K562 (cell line): ENCODE data around the gene TMPRSS11A. TPM values are rescaled to one million over a fixed set of nuclear protein-coding genes. Genes with fewer than 3 reads are reported as not detected.

ENCODE experiments used
- ATAC-seq: fragments of 200-7000 bp; cut with Tn5 transposase; 3 replicates; pipeline ENCODE4 v1.9.1; 2020; ENCODE audit warnings: moderate library complexity
- BruUV-seq: library from RNA; stranded (reverse); fragments of 400-500 nt; replicated peaks from 2 replicates; lab custom pipeline; 2021; lab: Mats Ljungman, UMichigan
- CTCF ChIA-PET: fragments of 300-600 bp; formaldehyde crosslinking; extraction: SDS; loops from one replicate; lab custom pipeline; 2021; ENCODE audit warnings: low intra/inter-chr PET ratio; lab: Yijun Ruan, JAX
- POLR2A ChIA-PET: fragments of 300-600, 350-650 bp; sonication (Branson Sonifier 250); formaldehyde crosslinking; extraction: SDS; loops from one replicate; lab custom pipeline; 2021; ENCODE audit warnings: antibody characterized with exemption, inconsistent platforms; lab: Yijun Ruan, JAX
- DNase-seq, 4 experiments: peaks; one replicate each; pipeline versions ENCODE4 v3.0.0 to v3.0.0-alpha.2; 2011 to 2018; ENCODE audit warnings: low spot score in 3 of 4, mixed read lengths in 3 of 4; ENCODE audit errors: extremely low read depth in 1 of 4
- FAIRE-seq: peaks from 2 replicates; lab custom pipeline; 2011; peaks lifted over from hg19 to GRCh38; lab: Jason Lieb, UNC
- H2AFZ ChIP-seq: 2 replicates; pipeline ENCODE4 v1.6.0; 2011; ENCODE audit warnings: low read depth, low read length, control low read depth, inconsistent platforms
- H3K27ac ChIP-seq: fragments of 200-600 bp; 3 replicates; pipeline ENCODE4 v1.8.0; 2011; ENCODE audit warnings: low read depth, mild to moderate bottlenecking, control low read depth, inconsistent platforms, low read length, moderate library complexity, mixed read lengths; ENCODE audit errors: extremely low read depth
- H3K27me3 ChIP-seq, 2 experiments: fragments of 300-600 bp in 1 of 2; 2 replicates in 1 of 2; 3 replicates in 1 of 2; pipeline versions ENCODE4 v1.6.0 to v1.8.0; 2011; ENCODE audit warnings: inconsistent platforms in 2 of 2, low read length in 2 of 2, mild to moderate bottlenecking in 1 of 2, mixed read lengths in 1 of 2, moderate library complexity in 1 of 2; ENCODE audit not compliant: control insufficient read depth in 2 of 2, insufficient read depth in 2 of 2
- H3K36me3 ChIP-seq: fragments of 300-600 bp; 3 replicates; pipeline ENCODE4 v1.8.0; 2011; ENCODE audit warnings: mild to moderate bottlenecking, low read length, inconsistent platforms; ENCODE audit not compliant: control insufficient read depth, insufficient read depth
- H3K4me1 ChIP-seq, 2 experiments: fragments of 200-600 bp in 1 of 2; replicated peaks in 1 of 2; 2 replicates in 1 of 2; 3 replicates in 1 of 2; pipeline versions ENCODE4 v1.5.1 to v1.8.0; 2011; ENCODE audit warnings: inconsistent platforms in 2 of 2, low read length in 2 of 2, mild to moderate bottlenecking in 1 of 2, mixed read lengths in 1 of 2, moderate library complexity in 1 of 2; ENCODE audit not compliant: control insufficient read depth in 2 of 2, insufficient read depth in 2 of 2
- H3K4me2 ChIP-seq: 2 replicates; pipeline ENCODE4 v1.6.1; 2011; ENCODE audit warnings: low read length, control low read depth, inconsistent platforms, mixed read lengths; ENCODE audit not compliant: insufficient read depth
- H3K4me3 ChIP-seq: fragments of 200-600 bp; sonication (generic), shearing (Covaris generic); 2 replicates; pipeline ENCODE4 v1.5.1; 2016; ENCODE audit warnings: control low read depth, inconsistent platforms
- H3K79me2 ChIP-seq: fragments of 200-600 bp; 3 replicates; pipeline ENCODE4 v1.8.0; 2011; ENCODE audit warnings: low read length, inconsistent platforms; ENCODE audit not compliant: control insufficient read depth, insufficient read depth
- H3K9ac ChIP-seq, 2 experiments: 2 replicates each; pipeline versions ENCODE4 v1.6.0 to v1.6.1; 2011; ENCODE audit warnings: low read depth in 2 of 2, low read length in 2 of 2, control low read depth in 1 of 2, inconsistent platforms in 1 of 2, mild to moderate bottlenecking in 1 of 2, mixed read lengths in 1 of 2; ENCODE audit not compliant: insufficient read depth in 1 of 2
- H3K9me1 ChIP-seq: one replicate; pipeline ENCODE4 v1.6.0; 2011; ENCODE audit warnings: inconsistent platforms, mild to moderate bottlenecking, low read length, moderate library complexity; ENCODE audit not compliant: control insufficient read depth, insufficient read depth
- H3K9me3 ChIP-seq: replicated peaks from 2 replicates; pipeline ENCODE4 v1.5.1; 2011; ENCODE audit warnings: low read depth, low read length, inconsistent platforms; ENCODE audit not compliant: control insufficient read depth, insufficient read depth
- H4K20me1 ChIP-seq: replicated peaks from 2 replicates; pipeline ENCODE4 v1.6.1; 2011; ENCODE audit warnings: low read length, inconsistent platforms, mixed read lengths; ENCODE audit not compliant: control insufficient read depth, insufficient read depth
- NCOA1 ChIP-seq: fragments of 450-650 bp; IDR thresholded peaks from 2 replicates; pipeline ENCODE4 v1.6.1; 2016; ENCODE audit warnings: low read depth
- RAD21 ChIP-seq, 2 experiments: fragments of 250-450 bp in 1 of 2; fragments of 450-650 bp in 1 of 2; sonication (Bioruptor Pico) in 1 of 2; formaldehyde crosslinking in 1 of 2; IDR thresholded peaks in 1 of 2; conservative IDR thresholded peaks in 1 of 2; 2 replicates each; pipeline versions ENCODE4 v1.4.0 to v1.8.0; 2020 to 2022; ENCODE audit warnings: mild to moderate bottlenecking in 2 of 2, moderate library complexity in 1 of 2
- WGBS: fragments of 100-300 bp; shearing (Covaris generic); methylation state at CpG from one replicate; pipeline ENCODE4 v1.1.6; 2016; ENCODE audit warnings: low coverage, mixed read lengths; ENCODE audit not compliant: insufficient coverage; ENCODE audit errors: missing lambda C conversion rate; 5-methylcytosine and 5-hydroxymethylcytosine counted together
- in situ Hi-C: fragments of 300-500 bp; cut with MboI; formaldehyde crosslinking; loops from 4 replicates; pipeline ENCODE4 v1.15.0; 2018; ENCODE audit warnings: inconsistent platforms, mixed read lengths
- intact Hi-C: fragments of 100-400 bp; cut with micrococcal nuclease; formaldehyde crosslinking; loops from 2 replicates; pipeline ENCODE4 v1.14.2; 2022
- polyA plus RNA-seq, 8 experiments: library from polyadenylated mRNA; depleted of rRNA in 4 of 8; stranded (reverse) in 5 of 8; unstranded in 3 of 8; fragments of >200 nt; fragmentation: Nextera tagmentation in 2 of 8; fragmentation: Illumina TruSeq in 1 of 8; extraction: Ambion mirVana in 2 of 8; extraction: Trizol in 1 of 8; gene quantifications; 2 replicates each; pipeline versions ENCODE4 v1.2.1 to v1.2.3, GENCODE V29; 2011 to 2014; ENCODE audit warnings: inconsistent platforms in 1 of 8, missing spikeins in 1 of 8
- total RNA-seq, 7 experiments: library from RNA; depleted of rRNA in 6 of 7; stranded (reverse); fragments of >200 nt in 6 of 7; fragmentation: Illumina TruSeq in 2 of 7; extraction: Trizol in 2 of 7; gene quantifications; 2 replicates each; pipeline versions ENCODE4 v1.2.1 to v1.2.3, GENCODE V29; 2011 to 2021; ENCODE audit warnings: low replicate concordance in 1 of 7
- TF ChIP-seq, protein P1 (sequence below), 2 experiments: IDR thresholded peaks; 2 replicates each; pipeline ENCODE4 v1.6.1; 2012; ENCODE audit warnings: improper control_type of control experiment in 2 of 2, low read depth in 2 of 2, low read length in 2 of 2, borderline replicate concordance in 1 of 2

The TMPRSS11A gene
- total and polyA plus RNA-seq, 9 of the 15 experiments (the other 6 are each of a cell fraction or from before 2014, with no cell fraction given), result not detected

DNA sequence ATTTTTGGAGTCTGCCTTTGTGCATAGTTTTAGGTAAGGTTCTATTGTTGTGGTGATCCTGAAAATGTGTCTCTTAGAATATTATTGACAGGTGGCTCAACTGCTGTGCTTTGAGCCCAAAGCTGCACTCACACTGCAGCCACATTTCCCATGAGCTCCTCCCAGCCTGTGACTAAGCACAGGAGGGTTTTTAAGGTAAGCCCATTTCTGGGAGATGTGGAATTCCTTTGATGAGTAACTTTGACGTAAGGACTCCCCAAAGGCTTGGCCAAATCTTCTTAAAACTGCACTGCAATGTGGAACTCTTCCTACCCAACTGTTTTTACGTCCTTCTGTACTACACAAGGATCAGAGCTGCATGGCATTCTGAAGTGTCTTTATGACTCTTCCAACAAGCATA lies 20.0 kb upstream of the TMPRSS11A start:
- no peak overlapping the region for H3K4me3 ChIP-seq
- H3K9me3 ChIP-seq, result no peaks in the 10 kb centered on the region
- BruUV-seq, result no TSS peak
- H3K27ac ChIP-seq, result no peak overlapping the region
- DNase-seq (no peak), FAIRE-seq (no peak), ATAC-seq (no peak)
- H4K20me1 ChIP-seq, result no peaks in the 10 kb centered on the region
- H2AFZ ChIP-seq, result no peak overlapping the region
- in situ Hi-C loops, result loop anchor here (10.0 kb wide), 1 partner anchor 191 kb away; no protein-coding TSS in a partner anchor
- 0% methylated on average over 2 of the region's 2 CpGs for WGBS
- no peak overlapping the region for H3K4me2 ChIP-seq
- H3K9ac ChIP-seq, result no peak overlapping the region
- intact Hi-C loops, result no loop called here
- no peaks in the 10 kb centered on the region for H3K4me1 ChIP-seq
- TF ChIP-seq, protein P1, sequence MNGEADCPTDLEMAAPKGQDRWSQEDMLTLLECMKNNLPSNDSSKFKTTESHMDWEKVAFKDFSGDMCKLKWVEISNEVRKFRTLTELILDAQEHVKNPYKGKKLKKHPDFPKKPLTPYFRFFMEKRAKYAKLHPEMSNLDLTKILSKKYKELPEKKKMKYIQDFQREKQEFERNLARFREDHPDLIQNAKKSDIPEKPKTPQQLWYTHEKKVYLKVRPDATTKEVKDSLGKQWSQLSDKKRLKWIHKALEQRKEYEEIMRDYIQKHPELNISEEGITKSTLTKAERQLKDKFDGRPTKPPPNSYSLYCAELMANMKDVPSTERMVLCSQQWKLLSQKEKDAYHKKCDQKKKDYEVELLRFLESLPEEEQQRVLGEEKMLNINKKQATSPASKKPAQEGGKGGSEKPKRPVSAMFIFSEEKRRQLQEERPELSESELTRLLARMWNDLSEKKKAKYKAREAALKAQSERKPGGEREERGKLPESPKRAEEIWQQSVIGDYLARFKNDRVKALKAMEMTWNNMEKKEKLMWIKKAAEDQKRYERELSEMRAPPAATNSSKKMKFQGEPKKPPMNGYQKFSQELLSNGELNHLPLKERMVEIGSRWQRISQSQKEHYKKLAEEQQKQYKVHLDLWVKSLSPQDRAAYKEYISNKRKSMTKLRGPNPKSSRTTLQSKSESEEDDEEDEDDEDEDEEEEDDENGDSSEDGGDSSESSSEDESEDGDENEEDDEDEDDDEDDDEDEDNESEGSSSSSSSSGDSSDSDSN (IDR thresholded peaks at IDR 0.05; ENCODE audit: borderline replicate concordance in 1 of 2, low read depth in 2 of 2, low read length in 2 of 2), result no peak
- TF ChIP-seq RAD21 (CRISPR knock-in tag; conservative IDR thresholded peaks at IDR 0.05 in 1 of 2, IDR thresholded peaks at IDR 0.05 in 1 of 2) (no peak), NCOA1 (no peak)
- H3K9me1 ChIP-seq, result no peaks in the 10 kb centered on the region
- H3K27me3 ChIP-seq, result no peaks in the 10 kb centered on the region
- ChIA-PET CTCF (no interaction called here), POLR2A (no interaction called here)
- no peaks in the 10 kb centered on the region for H3K79me2 ChIP-seq
- no peaks in the 10 kb centered on the region for H3K36me3 ChIP-seq
